Lower leg skin (tissue), 4 donors: ENCODE results near the gene SLC44A5. TPM values are rescaled to one million over a fixed set of nuclear protein-coding genes. Genes with fewer than 3 reads are reported as not detected.
"Not testable (repeated sequence)": the region's sequence is repeated elsewhere in the genome, so short reads cannot be mapped to it uniquely, and the experiment has no call there.

Source experiments
- DNase-seq, 2 donors: peaks; one replicate each; pipeline ENCODE4 v3.0.0-alpha.2; 2019; ENCODE audit warnings: low spot score in 2 of 2
- H3K4me3 ChIP-seq: fragments of 200-600 bp; sonication (generic); 2 replicates; pipeline ENCODE4 v1.5.1; 2017; ENCODE audit warnings: mild to moderate bottlenecking, low read depth; ENCODE audit not compliant: poor library complexity, severe bottlenecking
- CTCF ChIP-seq, 3 donors: fragments of 450-650 bp; IDR thresholded peaks; one replicate each; pipeline ENCODE4 v1.5.1; 2016; ENCODE audit warnings: antibody characterized with exemption in 3 of 3, mild to moderate bottlenecking in 3 of 3, moderate library complexity in 2 of 3
- POLR2A ChIP-seq, 2 donors: fragments of 450-650 bp; IDR thresholded peaks; one replicate each; pipeline ENCODE4 v1.6.1; 2016 to 2017; ENCODE audit warnings: antibody characterized with exemption in 2 of 2, mild to moderate bottlenecking in 1 of 2, moderate library complexity in 1 of 2
- WGBS, 2 donors: methylation state at CpG; one replicate each; pipeline ENCODE4 v1.1.5; 2018; 5-methylcytosine and 5-hydroxymethylcytosine counted together
- intact Hi-C: fragments of 100-400 bp; cut with DNase I; formaldehyde crosslinking; loops from one replicate; pipeline ENCODE4 v1.15.0; 2023; ENCODE audit warnings: low total_unique reads
- total RNA-seq, 4 donors: library from RNA; depleted of rRNA; stranded (reverse); fragments of >200 nt; gene quantifications; one replicate each; pipeline ENCODE4 v1.1.0, GENCODE V29; 2016

SLC44A5 gene
- total RNA-seq, 4 donors from 2014 or later, result 0.39 to 25.4 (median 7.7) TPM

DNA sequence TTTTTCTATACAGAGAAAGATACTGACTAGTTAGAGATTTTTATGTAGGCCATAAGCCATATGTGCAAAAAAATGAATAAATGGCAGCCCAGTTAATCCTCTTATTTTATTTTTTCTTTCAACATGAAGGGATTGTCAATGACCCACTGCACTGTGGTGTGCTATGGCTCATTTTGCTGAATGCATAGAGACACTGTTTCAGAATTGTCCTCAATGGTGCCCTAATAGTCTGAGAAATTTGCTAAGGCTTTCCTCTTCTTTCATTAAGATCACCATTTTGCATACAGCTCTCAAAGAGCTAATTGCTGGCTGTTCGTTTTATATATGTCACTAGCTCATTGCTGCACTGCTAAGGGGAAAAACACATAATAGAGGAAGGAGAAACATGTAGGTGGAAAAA, 189.5 kb downstream of the SLC44A5 start:
- intact Hi-C loops, result no loop called here
- H3K4me3 ChIP-seq, result no peak overlapping the region
- 68 to 75% methylated on average over 1 of the region's 1 CpG for WGBS, 2 donors
- no peak for DNase-seq
- TF ChIP-seq CTCF (IDR thresholded peaks at IDR 0.05) (no peak), POLR2A (IDR thresholded peaks at IDR 0.05) (no peak)

DNA sequence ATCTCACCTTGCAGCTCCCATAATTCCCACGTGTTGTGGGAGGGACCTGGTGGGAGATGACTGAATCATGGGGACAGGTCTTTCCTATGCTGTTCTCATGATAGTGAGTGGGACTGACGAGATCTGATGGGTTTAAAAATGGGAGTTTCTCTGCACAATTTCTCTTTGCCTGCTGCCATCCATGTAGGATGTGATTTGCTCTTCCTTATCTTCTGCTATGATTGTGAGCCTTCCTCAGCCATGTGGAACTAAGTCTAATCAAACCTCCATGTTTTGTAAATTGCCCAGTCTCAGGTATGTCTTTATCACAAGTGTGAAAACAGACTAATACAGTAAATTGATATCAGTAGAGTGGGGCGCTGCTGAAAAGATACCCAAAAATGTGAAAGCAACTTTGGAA, 195.7 kb downstream of the SLC44A5 start:
- DNase-seq, result no peak
- 74 to 77% methylated on average over 3 of the region's 3 CpGs for WGBS, 2 donors
- no peak overlapping the region for H3K4me3 ChIP-seq
- intact Hi-C loops, result no loop called here
- TF ChIP-seq CTCF (IDR thresholded peaks at IDR 0.05) (no peak), POLR2A (IDR thresholded peaks at IDR 0.05) (no peak)

DNA sequence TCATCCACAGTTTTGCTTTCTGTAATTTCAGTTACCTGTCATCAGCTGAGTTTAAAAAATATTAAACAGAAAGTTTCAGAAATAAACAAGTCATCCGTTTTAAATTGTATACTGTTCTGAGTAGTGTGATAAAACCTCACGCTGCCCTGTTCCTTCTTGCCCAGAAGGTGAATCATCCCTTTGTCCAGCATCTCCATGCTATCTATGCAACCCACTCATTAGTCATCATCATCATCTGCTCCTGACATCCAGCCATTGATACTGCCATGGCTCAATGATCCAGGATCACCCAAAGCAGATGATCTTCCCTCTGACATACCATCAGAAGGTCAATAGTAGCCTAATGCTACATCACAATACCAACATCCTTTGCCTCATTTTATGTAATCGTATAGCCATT, 198.3 kb downstream of the SLC44A5 start:
- TF ChIP-seq CTCF (IDR thresholded peaks at IDR 0.05) (no peak), POLR2A (IDR thresholded peaks at IDR 0.05) (no peak)
- WGBS, 2 donors, result 80 to 86% methylated on average over 3 of the region's 3 CpGs
- H3K4me3 ChIP-seq, result no peak overlapping the region
- intact Hi-C loops, result no loop called here
- no peak for DNase-seq

DNA sequence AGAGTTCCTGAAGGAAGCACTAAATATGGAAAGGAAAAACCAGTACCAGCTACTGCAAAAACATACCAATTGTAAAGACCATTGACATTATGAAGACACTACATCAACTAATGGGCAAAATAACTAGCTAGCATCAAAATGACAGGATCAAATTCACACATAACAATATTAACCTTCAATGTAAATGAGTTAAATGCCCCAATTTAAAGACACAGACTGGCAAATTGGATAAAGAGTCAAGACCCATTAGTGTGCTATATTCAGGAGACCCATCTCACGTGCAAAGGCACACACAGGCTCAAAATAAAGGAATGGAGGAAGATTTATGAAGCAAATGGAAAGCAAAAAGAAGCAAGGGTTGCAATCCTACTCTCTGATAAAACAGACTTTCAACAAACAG, 206.2 kb downstream of the SLC44A5 start:
- DNase-seq, H3K4me3 ChIP-seq, intact Hi-C loops: not testable (repeated sequence)
- 44 to 61% methylated on average over 1 of the region's 1 CpG for WGBS, 2 donors

- DNase-seq, intact Hi-C loops: not testable (repeated sequence)
- WGBS, 2 donors, result 77 to 88% methylated on average over 5 of the region's 5 CpGs
These were observed 207.7 kb downstream of the SLC44A5 start for GRCh38 chr1:75403147-75403646.

DNA sequence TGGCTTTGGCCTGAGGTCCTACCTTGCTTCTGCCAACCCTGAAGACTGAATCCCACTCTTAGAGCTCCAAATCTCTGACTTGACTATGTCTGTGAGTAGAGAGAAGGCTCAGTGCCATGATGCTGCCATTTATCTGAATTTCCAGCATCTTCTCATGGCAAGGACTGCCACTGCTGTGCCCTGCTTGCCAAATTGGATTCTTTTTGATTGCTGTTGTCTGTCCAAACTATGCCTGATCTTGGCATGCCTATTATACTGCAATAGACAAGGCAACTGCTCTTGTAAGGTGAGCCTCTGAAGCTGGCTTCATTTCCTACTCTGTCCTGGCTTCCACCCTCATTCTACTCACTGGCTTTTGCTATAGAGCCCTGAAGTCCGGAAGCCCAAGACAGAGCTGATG, 210.2 kb downstream of the SLC44A5 start:
- DNase-seq, result no peak
- no peak for TF ChIP-seq POLR2A (IDR thresholded peaks at IDR 0.05)
- no peak for TF ChIP-seq CTCF (IDR thresholded peaks at IDR 0.05)
- 78 to 83% methylated on average over 1 of the region's 1 CpG for WGBS, 2 donors
- intact Hi-C loops, result no loop called here
- H3K4me3 ChIP-seq, result no peak overlapping the region

More at GRCh38 chr1:75403147-75403646, 207.7 kb downstream of the SLC44A5 start:
- not testable (repeated sequence) for H3K4me3 ChIP-seq

DNA sequence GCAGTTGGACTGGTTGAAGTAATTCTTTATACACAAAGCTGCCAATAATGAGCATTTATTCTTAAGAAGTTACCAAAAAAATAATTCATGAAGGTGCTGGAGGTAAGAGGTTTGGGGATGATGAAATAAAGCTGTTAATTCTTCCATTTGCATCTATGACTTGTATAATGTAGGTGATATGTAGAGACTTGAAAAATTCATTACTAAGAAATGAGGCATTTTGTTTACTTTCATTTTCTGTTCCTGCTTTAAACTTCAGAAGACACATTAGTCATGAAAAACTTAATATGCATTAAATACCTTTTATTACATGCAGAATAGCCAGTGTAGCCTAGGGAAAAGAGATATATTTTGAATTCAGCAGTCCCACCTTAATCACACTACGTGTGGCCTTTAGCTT, 214.2 kb downstream of the SLC44A5 start:
- no peak overlapping the region for H3K4me3 ChIP-seq
- intact Hi-C loops, result no loop called here
- DNase-seq, result no peak
- 46 to 76% methylated on average over 1 of the region's 1 CpG for WGBS, 2 donors
- TF ChIP-seq POLR2A (IDR thresholded peaks at IDR 0.05) (no peak), CTCF (IDR thresholded peaks at IDR 0.05) (no peak)
